ENCODE data around the gene HTR3C. TPM values are rescaled to one million over a fixed set of nuclear protein-coding genes. Genes with fewer than 3 reads are reported as not detected.

The HTR3C gene
- total RNA-seq, 1 donor from 2014 or later: not detected

DNA sequence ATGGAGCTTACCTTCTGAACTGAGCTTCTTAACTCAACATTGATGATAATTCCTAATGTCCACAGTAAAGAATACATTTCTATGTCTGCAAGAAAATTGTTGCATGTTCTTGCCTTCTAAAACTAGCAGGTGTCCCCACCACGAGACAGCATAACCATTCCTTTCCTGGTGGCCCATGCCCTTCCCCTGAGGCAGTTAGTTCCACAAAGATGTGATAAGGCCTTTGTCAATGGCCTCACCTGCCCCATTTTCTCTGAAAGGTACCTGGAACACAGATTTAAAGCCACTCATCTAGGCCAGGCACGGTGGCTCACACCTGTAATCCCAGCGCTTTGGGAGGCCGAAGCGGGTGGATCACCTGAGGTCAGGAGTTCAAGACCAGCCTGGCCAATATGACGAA, 23.1 kb downstream of the HTR3C start:
- Histone ChIP-seq H3K27ac (no peak overlapping the region), H3K36me3 (no peaks in the 10 kb centered on the region), H3K4me3 (no peak overlapping the region), H3K4me1 (no peaks in the 10 kb centered on the region), H3K9me3 (no peaks in the 10 kb centered on the region), H3K27me3 (no peaks in the 10 kb centered on the region)
- TF ChIP-seq, protein P1, sequence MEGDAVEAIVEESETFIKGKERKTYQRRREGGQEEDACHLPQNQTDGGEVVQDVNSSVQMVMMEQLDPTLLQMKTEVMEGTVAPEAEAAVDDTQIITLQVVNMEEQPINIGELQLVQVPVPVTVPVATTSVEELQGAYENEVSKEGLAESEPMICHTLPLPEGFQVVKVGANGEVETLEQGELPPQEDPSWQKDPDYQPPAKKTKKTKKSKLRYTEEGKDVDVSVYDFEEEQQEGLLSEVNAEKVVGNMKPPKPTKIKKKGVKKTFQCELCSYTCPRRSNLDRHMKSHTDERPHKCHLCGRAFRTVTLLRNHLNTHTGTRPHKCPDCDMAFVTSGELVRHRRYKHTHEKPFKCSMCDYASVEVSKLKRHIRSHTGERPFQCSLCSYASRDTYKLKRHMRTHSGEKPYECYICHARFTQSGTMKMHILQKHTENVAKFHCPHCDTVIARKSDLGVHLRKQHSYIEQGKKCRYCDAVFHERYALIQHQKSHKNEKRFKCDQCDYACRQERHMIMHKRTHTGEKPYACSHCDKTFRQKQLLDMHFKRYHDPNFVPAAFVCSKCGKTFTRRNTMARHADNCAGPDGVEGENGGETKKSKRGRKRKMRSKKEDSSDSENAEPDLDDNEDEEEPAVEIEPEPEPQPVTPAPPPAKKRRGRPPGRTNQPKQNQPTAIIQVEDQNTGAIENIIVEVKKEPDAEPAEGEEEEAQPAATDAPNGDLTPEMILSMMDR (IDR thresholded peaks at IDR 0.05): no peak
- no peak for DNase-seq (ENCODE audit: low spot score in 2 of 2)
- intact Hi-C loops (cut with DNase I): no loop called here

DNA sequence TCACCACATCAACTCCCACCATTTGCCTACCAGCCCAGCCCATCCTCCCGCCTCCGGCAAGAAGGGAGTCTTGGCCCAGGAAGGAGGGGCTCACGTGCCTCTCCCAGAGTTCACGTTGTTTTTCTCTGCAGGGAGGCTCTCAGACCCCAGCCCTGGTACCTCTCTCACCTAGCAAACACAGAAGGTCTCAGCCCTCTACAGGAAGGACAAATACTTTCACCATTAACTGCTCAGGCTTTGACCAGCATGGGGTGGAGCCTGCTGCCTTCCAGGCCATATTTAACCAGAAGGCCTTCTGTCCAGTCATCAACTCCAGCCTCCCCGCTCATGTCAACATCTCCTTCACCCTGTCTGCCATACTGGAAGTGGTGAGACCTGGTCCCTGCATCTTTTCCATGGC, 25.0 kb downstream of the HTR3C start:
- no peaks in the 10 kb centered on the region for H3K36me3 ChIP-seq
- H3K9me3 ChIP-seq: no peaks in the 10 kb centered on the region
- DNase-seq (ENCODE audit: low spot score in 2 of 2): no peak
- no peaks in the 10 kb centered on the region for H3K4me1 ChIP-seq
- H3K27ac ChIP-seq: no peak overlapping the region
- TF ChIP-seq, protein P1 (IDR thresholded peaks at IDR 0.05): no peak
- intact Hi-C loops (cut with DNase I): no loop called here
- H3K4me3 ChIP-seq: no peak overlapping the region
- H3K27me3 ChIP-seq: no peaks in the 10 kb centered on the region

DNA sequence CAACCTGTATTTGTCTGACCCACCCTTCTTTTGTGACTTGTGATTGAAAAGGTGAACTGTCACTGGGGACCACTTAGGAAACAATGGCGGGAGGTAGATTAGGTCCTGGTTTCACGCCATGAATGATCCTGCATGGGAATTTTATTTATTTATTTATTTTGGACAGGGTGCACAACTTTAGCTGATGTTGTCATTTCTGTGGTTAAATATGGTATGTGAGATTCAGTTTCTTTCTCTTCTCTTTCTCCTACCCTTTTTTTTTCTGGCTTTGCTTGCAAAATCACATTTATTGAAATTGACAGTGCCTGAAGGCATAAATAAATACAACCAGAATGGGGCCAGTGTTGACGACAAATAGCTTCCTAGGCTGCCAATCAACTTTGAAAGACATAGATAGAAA, 26.0 kb downstream of the HTR3C start:
- Histone ChIP-seq H3K27ac (no peak overlapping the region), H3K4me3 (no peak overlapping the region), H3K9me3 (no peaks in the 10 kb centered on the region), H3K4me1 (no peaks in the 10 kb centered on the region), H3K36me3 (no peaks in the 10 kb centered on the region), H3K27me3 (no peaks in the 10 kb centered on the region)
- intact Hi-C loops (cut with DNase I): no loop called here
- no peak for DNase-seq (ENCODE audit: low spot score in 2 of 2)
- TF ChIP-seq, protein P1 (IDR thresholded peaks at IDR 0.05): no peak

DNA sequence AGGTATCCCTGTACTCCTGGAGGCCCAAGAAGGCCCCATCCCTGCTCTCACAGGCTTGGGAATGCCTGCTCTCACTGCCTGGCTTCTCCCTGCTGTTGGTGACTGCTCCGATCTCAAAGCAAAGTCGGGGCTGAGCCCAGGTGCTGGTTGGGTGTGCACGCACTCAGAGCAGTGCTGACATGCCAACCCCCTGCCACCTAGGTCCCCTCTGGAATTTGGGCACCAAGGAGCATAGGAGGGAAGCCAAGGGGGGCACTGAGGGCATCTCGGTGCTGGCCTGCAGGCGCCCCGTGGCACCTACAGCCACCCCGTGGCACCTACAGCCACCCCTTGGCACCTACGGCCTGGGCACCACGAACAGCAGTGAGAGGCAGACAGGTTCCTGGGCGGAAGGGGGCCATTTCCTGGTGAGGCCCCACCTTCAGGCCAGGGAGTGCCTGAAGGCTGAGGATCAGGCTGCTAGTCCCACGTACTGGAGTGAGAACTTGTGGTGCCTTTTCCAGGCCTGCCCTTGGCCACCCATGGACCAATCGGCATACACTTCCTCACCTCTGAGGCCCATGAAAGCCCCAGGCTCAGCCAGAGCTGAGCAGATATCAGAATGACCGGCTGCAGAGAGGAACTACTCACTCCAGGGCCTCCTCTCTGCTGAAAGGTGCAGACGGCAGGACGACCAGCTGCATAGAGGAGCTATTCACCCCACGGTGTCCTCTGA, 28.4 kb downstream of the HTR3C start:
- peaks cover 0 to 5% of the 10 kb centered on the region in 2 donors for H3K9me3 ChIP-seq
- intact Hi-C loops (cut with DNase I): no loop called here
- TF ChIP-seq, protein P1 (IDR thresholded peaks at IDR 0.05): no peak
- H3K4me1 ChIP-seq: no peaks in the 10 kb centered on the region
- H3K4me3 ChIP-seq: no peak overlapping the region
- H3K27me3 ChIP-seq: no peaks in the 10 kb centered on the region
- no peaks in the 10 kb centered on the region for H3K36me3 ChIP-seq
- H3K27ac ChIP-seq: no peak overlapping the region
- no peak for DNase-seq (ENCODE audit: low spot score in 2 of 2)

DNA sequence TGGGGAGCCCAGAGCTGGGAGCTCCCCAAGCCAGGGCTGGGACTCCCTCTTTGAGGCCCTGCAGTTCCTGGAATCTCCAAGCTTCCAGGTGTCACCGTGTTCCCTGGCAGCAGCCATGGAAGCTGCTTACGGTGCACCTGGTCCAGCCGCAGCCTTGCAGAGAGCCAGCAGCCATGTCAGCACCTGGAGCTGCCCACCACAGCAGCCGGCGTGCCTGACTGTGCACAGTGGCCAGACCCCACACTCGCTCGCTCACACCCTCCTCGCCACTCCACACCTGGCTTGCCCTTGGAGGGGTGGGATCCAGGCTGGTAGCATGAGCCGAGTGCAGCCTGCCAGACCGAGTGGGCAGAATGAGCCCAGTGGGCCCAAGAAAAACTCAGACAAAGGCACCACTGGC, 29.2 kb downstream of the HTR3C start:
- no peak for DNase-seq (ENCODE audit: low spot score in 2 of 2)
- TF ChIP-seq, protein P1 (IDR thresholded peaks at IDR 0.05): no peak
- H3K4me1 ChIP-seq: no peaks in the 10 kb centered on the region
- no peaks in the 10 kb centered on the region for H3K27me3 ChIP-seq
- no peaks in the 10 kb centered on the region for H3K36me3 ChIP-seq
- no peak overlapping the region for H3K4me3 ChIP-seq
- peaks cover 0 to 5% of the 10 kb centered on the region in 2 donors for H3K9me3 ChIP-seq
- intact Hi-C loops (cut with DNase I): no loop called here
- no peak overlapping the region for H3K27ac ChIP-seq

DNA sequence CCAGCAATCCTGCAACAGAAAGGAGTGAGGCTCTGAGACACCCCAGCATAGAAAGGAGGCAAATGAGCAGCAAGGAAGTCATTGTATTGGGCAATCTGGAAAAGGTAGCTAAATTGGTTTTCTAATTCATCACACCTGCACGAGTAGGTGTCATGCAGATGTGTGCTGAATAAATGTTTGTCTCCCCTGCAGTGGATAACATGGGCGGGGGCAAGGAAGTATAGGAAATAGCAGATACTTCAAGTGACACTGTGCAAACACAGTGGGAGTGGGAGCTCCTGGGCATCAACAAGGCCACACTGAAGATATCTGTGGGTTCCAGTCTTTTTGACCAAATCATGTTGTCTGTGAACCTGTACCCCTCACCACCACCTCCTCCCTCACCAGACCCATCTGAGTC, 29.6 kb downstream of the HTR3C start:
- TF ChIP-seq, protein P1 (IDR thresholded peaks at IDR 0.05): no peak
- no peaks in the 10 kb centered on the region for H3K27me3 ChIP-seq
- intact Hi-C loops (cut with DNase I): no loop called here
- H3K4me3 ChIP-seq: no peak overlapping the region
- H3K9me3 ChIP-seq: peaks cover 0 to 5% of the 10 kb centered on the region in 2 donors
- no peak for DNase-seq (ENCODE audit: low spot score in 2 of 2)
- no peaks in the 10 kb centered on the region for H3K4me1 ChIP-seq
- no peak overlapping the region for H3K27ac ChIP-seq
- H3K36me3 ChIP-seq: no peaks in the 10 kb centered on the region

Measured in ascending aorta (tissue), 2 donors.